ENCODE data around the gene RHEB.

- TF ChIP-seq CTCF (conservative IDR thresholded peaks at IDR 0.05; ENCODE audit: low read length) (no peak), EZH2phosphoT487 (IDR thresholded peaks at IDR 0.05; ENCODE audit: borderline replicate concordance, low read depth, low read length) (no peak)
Observed at GRCh38 chr7:151519765-151520418, at the start of gene RHEB.

Data from OCI-LY7 (cell line).